BJ (cell line): ENCODE measurements around the gene DCP1B. TPM values are rescaled to one million over a fixed set of nuclear protein-coding genes. Genes with fewer than 3 reads are reported as not detected.

Experiments used
- CTCF ChIA-PET: fragments of 350-600 bp; formaldehyde crosslinking; extraction: SDS; loops from one replicate; lab custom pipeline; 2021; ENCODE audit warnings: antibody characterized with exemption, inconsistent platforms; lab: Yijun Ruan, JAX
- POLR2A ChIA-PET: fragments of 300-600 bp; sonication (Branson Sonifier 250); formaldehyde crosslinking; extraction: SDS; loops from one replicate; lab custom pipeline; 2021; ENCODE audit warnings: antibody characterized with exemption; lab: Charles Lee
- DNase-seq: peaks from one replicate; pipeline ENCODE4 v3.0.0-alpha.2; 2011; ENCODE audit warnings: low read depth
- H3K27me3 ChIP-seq: 2 replicates; pipeline ENCODE4 v1.6.0; 2011; ENCODE audit warnings: low read length; ENCODE audit not compliant: control insufficient read depth, insufficient read depth
- H3K36me3 ChIP-seq: 2 replicates; pipeline ENCODE4 v1.5.1; 2011; ENCODE audit warnings: low read length; ENCODE audit not compliant: control insufficient read depth, insufficient read depth
- H3K4me3 ChIP-seq: 2 replicates; pipeline ENCODE4 v1.5.1; 2011; ENCODE audit warnings: low read depth, mild to moderate bottlenecking, control low read depth, low read length
- polyA plus RNA-seq: library from polyadenylated mRNA; depleted of rRNA; stranded (reverse); fragments of >200 nt; gene quantifications from 2 replicates; pipeline ENCODE4 v1.2.3, GENCODE V29; 2011
- TF ChIP-seq, protein P1 (sequence below): IDR thresholded peaks from 2 replicates; pipeline ENCODE4 v1.5.1; 2011; ENCODE audit warnings: low read depth, mild to moderate bottlenecking, control low read depth, inconsistent platforms, low read length, moderate library complexity; ENCODE audit not compliant: insufficient read depth

The DCP1B gene
- polyA plus RNA-seq, 1 experiment: 29.1 TPM

DNA sequence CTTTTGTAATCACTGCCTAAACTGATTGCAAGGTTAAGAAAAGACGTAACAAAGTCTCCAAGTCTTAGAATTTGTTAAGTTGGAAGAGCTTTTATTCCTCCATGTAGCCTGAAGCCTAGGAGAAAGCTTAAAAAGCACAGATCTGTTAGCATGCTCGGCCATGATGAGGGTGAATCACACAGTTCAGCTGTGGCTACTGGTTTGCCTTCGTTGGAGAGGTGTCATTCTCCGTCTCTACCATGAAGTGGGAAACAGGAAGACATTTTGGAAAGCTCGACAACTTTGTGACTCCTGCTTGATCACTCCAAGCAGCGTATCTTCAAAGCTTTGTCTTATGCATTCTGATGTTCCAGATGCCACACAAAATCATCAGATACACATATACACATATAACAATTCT is 27.1 kb downstream of the DCP1B start:
- Histone ChIP-seq H3K27me3 (no peaks in the 10 kb centered on the region), H3K4me3 (no peak overlapping the region), H3K36me3 (no peaks in the 10 kb centered on the region; the same call in 1 of the 2 replicates)
- CTCF ChIA-PET: no interaction called here
- DNase-seq: no peak
- POLR2A ChIA-PET: no interaction called here
- TF ChIP-seq, protein P1, sequence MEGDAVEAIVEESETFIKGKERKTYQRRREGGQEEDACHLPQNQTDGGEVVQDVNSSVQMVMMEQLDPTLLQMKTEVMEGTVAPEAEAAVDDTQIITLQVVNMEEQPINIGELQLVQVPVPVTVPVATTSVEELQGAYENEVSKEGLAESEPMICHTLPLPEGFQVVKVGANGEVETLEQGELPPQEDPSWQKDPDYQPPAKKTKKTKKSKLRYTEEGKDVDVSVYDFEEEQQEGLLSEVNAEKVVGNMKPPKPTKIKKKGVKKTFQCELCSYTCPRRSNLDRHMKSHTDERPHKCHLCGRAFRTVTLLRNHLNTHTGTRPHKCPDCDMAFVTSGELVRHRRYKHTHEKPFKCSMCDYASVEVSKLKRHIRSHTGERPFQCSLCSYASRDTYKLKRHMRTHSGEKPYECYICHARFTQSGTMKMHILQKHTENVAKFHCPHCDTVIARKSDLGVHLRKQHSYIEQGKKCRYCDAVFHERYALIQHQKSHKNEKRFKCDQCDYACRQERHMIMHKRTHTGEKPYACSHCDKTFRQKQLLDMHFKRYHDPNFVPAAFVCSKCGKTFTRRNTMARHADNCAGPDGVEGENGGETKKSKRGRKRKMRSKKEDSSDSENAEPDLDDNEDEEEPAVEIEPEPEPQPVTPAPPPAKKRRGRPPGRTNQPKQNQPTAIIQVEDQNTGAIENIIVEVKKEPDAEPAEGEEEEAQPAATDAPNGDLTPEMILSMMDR: no peak

DNA sequence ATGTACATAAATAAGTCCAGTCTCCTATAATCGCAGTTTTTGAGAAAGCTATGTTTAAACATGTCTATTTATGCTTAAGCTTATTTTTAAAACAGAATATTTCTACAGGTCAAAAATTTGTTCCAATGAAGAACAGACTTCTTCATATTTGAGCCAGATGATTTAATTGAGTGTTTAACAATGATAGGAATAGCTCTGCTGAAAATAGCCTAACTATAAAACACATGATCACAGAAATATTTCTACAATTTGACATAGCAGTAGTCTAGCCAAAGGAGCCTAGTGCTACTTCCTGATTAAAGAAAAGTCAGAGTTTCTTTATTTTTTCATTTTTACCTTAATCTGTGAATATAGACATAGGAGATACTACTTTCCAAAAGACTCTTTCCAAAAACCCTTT is 29.4 kb downstream of the DCP1B start:
- TF ChIP-seq, protein P1: no peak
- Histone ChIP-seq H3K27me3 (no peaks in the 10 kb centered on the region), H3K4me3 (no peak overlapping the region), H3K36me3 (no peaks in the 10 kb centered on the region; the same call in 1 of the 2 replicates)
- ChIA-PET POLR2A (no interaction called here), CTCF (interaction anchor here (1.1 to 1.8 kb wide), 3 partner anchors 23 to 608 kb away, joined by 4 read pairs; no protein-coding TSS in a partner anchor)
- no peak for DNase-seq

- H3K4me3 ChIP-seq: no peak overlapping the region
Measured at GRCh38 chr12:1972856-1973317, 31.4 kb downstream of the DCP1B start.

GRCh38 chr12:1972260-1972659 is 32.0 kb downstream of the DCP1B start:
- Histone ChIP-seq H3K27me3 (no peaks in the 10 kb centered on the region), H3K4me3 (no peak overlapping the region), H3K36me3 (no peaks in the 10 kb centered on the region)
- ChIA-PET POLR2A (no interaction called here), CTCF (interaction anchor here (0.6 to 0.9 kb wide), 2 partner anchors 9 to 10 kb away, joined by 3 to 4 read pairs; no protein-coding TSS in a partner anchor)
- TF ChIP-seq, protein P1: no peak
- DNase-seq: peak; percentile 44

More at GRCh38 chr12:1972856-1973317, 31.4 kb downstream of the DCP1B start:
- POLR2A ChIA-PET: no interaction called here
- DNase-seq: peak; percentile 50
- CTCF ChIA-PET: interaction anchor here (0.6 to 1.8 kb wide), 3 partner anchors 8 to 57 kb away, joined by 3 to 4 read pairs (median 4); no protein-coding TSS in a partner anchor
- TF ChIP-seq, protein P1: no peak
- H3K27me3 ChIP-seq: no peaks in the 10 kb centered on the region
- H3K36me3 ChIP-seq: no peaks in the 10 kb centered on the region

DNA sequence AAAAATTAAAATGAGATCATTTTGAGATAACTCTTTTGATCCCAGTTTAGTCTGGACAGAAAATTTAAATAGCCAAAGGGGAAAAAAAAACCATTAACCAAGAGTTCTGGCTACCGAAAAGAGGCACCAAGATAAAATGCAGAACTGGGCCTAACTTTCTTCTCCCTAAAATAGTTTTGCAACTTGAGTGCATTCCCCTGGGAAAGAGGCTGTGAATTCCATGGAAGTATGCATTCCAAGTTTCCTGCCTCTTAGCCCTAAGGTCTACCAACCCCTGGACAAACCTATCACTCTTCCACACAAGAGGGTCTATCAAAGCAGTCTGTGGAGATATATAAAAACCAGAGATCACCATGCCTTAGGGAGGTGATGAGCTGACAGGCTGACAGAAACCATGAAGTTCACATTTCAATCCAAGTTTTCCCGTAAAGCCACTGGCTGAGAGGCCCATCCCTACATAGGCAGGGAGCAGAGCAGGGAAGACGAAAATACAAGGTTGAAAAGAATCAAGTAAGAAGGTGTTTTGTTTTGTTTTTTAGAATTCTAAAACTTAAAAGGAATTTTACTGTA is 33.8 kb downstream of the DCP1B start:
- CTCF ChIA-PET: interaction anchor here (1.3 kb wide), 1 partner anchor 30 kb away, joined by 5 read pairs; no protein-coding TSS in a partner anchor
- Histone ChIP-seq H3K36me3 (peaks cover 1% of the 10 kb centered on the region; the same call in 1 of the 2 replicates), H3K4me3 (no peak overlapping the region), H3K27me3 (no peaks in the 10 kb centered on the region)
- POLR2A ChIA-PET: no interaction called here
- TF ChIP-seq, protein P1: no peak
- DNase-seq: no peak
